Heart right ventricle (tissue), 16 donors: ENCODE data around the gene SERPINB8. TPM values are rescaled to one million over a fixed set of nuclear protein-coding genes. Genes with fewer than 3 reads are reported as not detected.

Source experiments
- ATAC-seq, 8 donors: fragments of 200-7000 bp; cut with Tn5 transposase; one replicate each; pipeline ENCODE4 v1.9.1; 2020; ENCODE audit warnings: mild to moderate bottlenecking in 8 of 8, moderate library complexity in 8 of 8, moderate number of reproducible peaks in 1 of 8
- DNase-seq, 2 donors: peaks; one replicate each; pipeline ENCODE4 v3.0.0-alpha.2; 2020
- H3K27ac ChIP-seq, 10 donors: fragments of 200-600 bp; sonication (generic) in 2 of 10; one replicate each; pipeline versions ENCODE4 v1.5.0 to v1.8.0; 2020 to 2022; ENCODE audit warnings: mild to moderate bottlenecking in 3 of 10
- H3K27me3 ChIP-seq, 7 donors: fragments of 200-600 bp; one replicate each; pipeline ENCODE4 v1.8.0; 2021 to 2022; ENCODE audit warnings: mild to moderate bottlenecking in 2 of 7
- H3K36me3 ChIP-seq, 9 donors: fragments of 200-600 bp; sonication (generic) in 1 of 9; one replicate each; pipeline versions ENCODE4 v1.5.0 to v1.8.0; 2020 to 2022; ENCODE audit warnings: mild to moderate bottlenecking in 2 of 9
- H3K4me1 ChIP-seq, 9 donors: fragments of 200-600 bp; sonication (generic) in 1 of 9; one replicate each; pipeline versions ENCODE4 v1.5.0 to v1.8.0; 2020 to 2022; ENCODE audit warnings: mild to moderate bottlenecking in 4 of 9
- H3K4me3 ChIP-seq, 10 donors: fragments of 200-600 bp; sonication (generic) in 2 of 10; one replicate each; pipeline versions ENCODE4 v1.5.0 to v1.8.0; 2020 to 2022; ENCODE audit warnings: mild to moderate bottlenecking in 7 of 10, moderate library complexity in 2 of 10
- H3K9me3 ChIP-seq, 11 donors: fragments of 200-600 bp in 10 of 11; sonication (generic) in 2 of 11; one replicate each; pipeline versions ENCODE4 v1.5.0 to v1.8.0; 2013 to 2022; ENCODE audit warnings: mild to moderate bottlenecking in 2 of 11, control low read depth in 1 of 11, moderate library complexity in 1 of 11
- CTCF ChIP-seq, 9 donors: fragments of 200-600 bp; sonication (generic) in 2 of 9; IDR thresholded peaks; one replicate each; pipeline versions ENCODE4 v1.5.0 to v1.8.0; 2021 to 2022; ENCODE audit warnings: antibody characterized with exemption in 9 of 9, mild to moderate bottlenecking in 5 of 9, moderate library complexity in 1 of 9
- WGBS, 2 donors: extraction: QIAGEN DNeasy Blood & Tissue Kit; methylation state at CpG; one replicate each; pipeline ENCODE4 v1.1.7; 2013; ENCODE audit warnings: inconsistent platforms in 1 of 2; 5-methylcytosine and 5-hydroxymethylcytosine counted together
- intact Hi-C, 10 donors: fragments of 100-400 bp; cut with DNase I; formaldehyde crosslinking; loops; one replicate each; pipeline versions ENCODE4 v1.11.1 to v1.14.2; 2022
- polyA plus RNA-seq, 2 donors: library from polyadenylated mRNA; stranded (reverse); fragments of 200-250 nt; gene quantifications; one replicate each; pipeline ENCODE4 v1.2.3, GENCODE V29; 2013
- total RNA-seq, 10 donors: library from RNA; stranded (reverse); fragmentation: NEBNext Ultra II Directional in 3 of 10; extraction: Animal tissue kit (Norgen Biotek cat#: 25700) in 3 of 10; gene quantifications; one replicate each; pipeline versions ENCODE4 v1.2.1 to v1.2.4, GENCODE V29; 2021 to 2023
- donor health status: Arrhythmogenic right ventricular cardiomyopathy.
- donor health status: ischemic (EF 13 %, LVEDD 7.1; RV severe dilation, severe dysfunction).
- donor health status: healthy with polysubstance abuse.
- donor health status: DM: no; HTN: yes; CAD: no.
- donor health status: DM: no; HTN: no; CAD: no.
- donor health status: ischemic (EF 25% LVEDD 6.9; RV normal size, moderate dysfunction).
- donor health status: ischemic (EF 25% LVEDD 5.7; RV mildly dilated, moderate dysfunction).
- donor health status: healthy.
- donor health status: DM: yes; HTN: yes; CAD: no.
- donor health status: Ischemic cardiomyopathy.
- donor health status: ischemic (EF 35%, LVEDD 5.7; RV mildly dilated, moderate dysfunction).
- donor health status: nonischemic (EF 11% LVEDD 7.7; RV severe dilation, severe dysfunction).
- donor health status: DM: yes; HTN: yes; CAD: no.
- donor health status: PGD.
- donor health status: ischemic (EF 29% LVEDD 5.4; RV normal size, mild dysfunction).
- donor health status: nonischemic (EF 23%, LVEDD 6.1; RV moderate dilation, normal function).

The SERPINB8 gene
- total and polyA plus RNA-seq, 12 donors, result 0.81 to 10.9 (median 2.5) TPM

- Histone ChIP-seq H3K4me1 (no peaks in the 10 kb centered on the region), H3K4me3 (no peak overlapping the region), H3K27me3 (peaks cover 0 to 15% (median 8%) of the 10 kb centered on the region in 7 donors), H3K36me3 (no peaks in the 10 kb centered on the region), H3K9me3 (no peaks in the 10 kb centered on the region), H3K27ac (no peak overlapping the region)
- peak in 1 of 2 donors; percentile 31 for DNase-seq
- 45 to 77% methylated on average over 1 of the region's 1 CpG for WGBS, 2 donors
- TF ChIP-seq CTCF (IDR thresholded peaks at IDR 0.05), result peak; percentile 57 to 91 (median 82)
- intact Hi-C loops, result no loop called here
- ATAC-seq, result peak in 4 of 8 donors; percentile 38 to 68 (median 54)
Observed at GRCh38 chr18:63963615-63964256, 6.1 kb upstream of the SERPINB8 start.

DNA sequence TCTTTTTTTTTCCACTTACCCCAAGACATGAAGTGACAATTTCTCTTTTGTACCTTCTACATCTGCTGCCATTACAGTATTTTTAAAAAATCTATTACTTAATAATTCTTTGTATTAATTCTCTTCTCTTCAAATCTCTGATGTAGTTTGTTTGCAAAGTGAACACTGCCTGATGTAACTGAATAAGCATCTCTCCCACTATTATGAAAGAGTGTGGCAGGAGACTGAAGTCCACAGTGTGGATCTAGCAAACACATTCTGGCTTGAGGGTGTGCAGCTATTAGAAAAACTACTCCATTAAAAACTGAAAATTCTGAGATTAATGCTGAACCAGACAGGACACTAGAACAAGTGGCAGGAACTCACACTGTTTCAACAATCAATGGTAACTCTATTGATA, 5.0 kb upstream of the SERPINB8 start:
- no peak for TF ChIP-seq CTCF (IDR thresholded peaks at IDR 0.05)
- intact Hi-C loops, result no loop called here
- ATAC-seq, result no peak
- H3K4me3 ChIP-seq, result no peak overlapping the region
- peaks cover 0 to 13% (median 8%) of the 10 kb centered on the region in 7 donors for H3K27me3 ChIP-seq
- no peak for DNase-seq
- peaks cover 0 to 8% (median 6%) of the 10 kb centered on the region in 9 donors for H3K4me1 ChIP-seq
- H3K27ac ChIP-seq, result no peak overlapping the region
- H3K9me3 ChIP-seq, result no peaks in the 10 kb centered on the region
- no peaks in the 10 kb centered on the region for H3K36me3 ChIP-seq

GRCh38 chr18:63965716-63966330, 4.1 kb upstream of the SERPINB8 start:
- ATAC-seq (no peak), DNase-seq (no peak)
- TF ChIP-seq CTCF (IDR thresholded peaks at IDR 0.05), result no peak
- peaks cover 0 to 13% (median 8%) of the 10 kb centered on the region in 7 donors for H3K27me3 ChIP-seq
- 90 to 94% methylated on average over 5 of the region's 5 CpGs for WGBS, 2 donors
- H3K4me3 ChIP-seq, result no peak overlapping the region
- H3K9me3 ChIP-seq, result no peaks in the 10 kb centered on the region
- no peak overlapping the region for H3K27ac ChIP-seq
- intact Hi-C loops, result no loop called here
- no peaks in the 10 kb centered on the region for H3K36me3 ChIP-seq
- H3K4me1 ChIP-seq, result peaks cover 0 to 13% (median 8%) of the 10 kb centered on the region in 9 donors

DNA sequence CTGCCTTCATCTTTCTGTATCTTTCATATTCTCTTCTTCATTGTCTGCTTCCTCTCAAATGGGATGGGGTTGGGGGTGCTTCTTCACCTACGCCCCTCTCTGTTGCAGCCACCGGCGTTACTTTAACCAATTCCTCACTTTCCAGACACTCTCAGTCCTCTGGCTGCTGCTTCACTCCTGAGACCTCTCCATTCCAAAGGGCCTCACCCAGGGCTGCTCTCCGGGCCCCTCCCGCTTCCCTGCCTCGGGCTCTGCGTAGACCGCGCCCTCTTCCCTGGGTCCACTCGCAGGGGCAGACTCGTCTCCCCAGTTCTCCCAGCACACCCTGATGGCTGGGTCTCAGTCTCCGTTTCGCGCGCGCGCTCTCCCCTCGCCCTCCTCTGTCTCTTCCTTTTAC, 926 bp downstream of the SERPINB8 start:
- Histone ChIP-seq H3K36me3 (no peaks in the 10 kb centered on the region), H3K4me1 (peaks cover 0 to 35% (median 8%) of the 10 kb centered on the region in 9 donors), H3K27me3 (no peaks in the 10 kb centered on the region), H3K9me3 (no peaks in the 10 kb centered on the region), H3K27ac (peak overlapping the region; percentile 87 to 97 (median 96)), H3K4me3 (peak overlapping the region; percentile 71 to 92 (median 86))
- ATAC-seq (peak; percentile 49 to 71 (median 64)), DNase-seq (peak; percentile 28 to 53)
- no peak for TF ChIP-seq CTCF (IDR thresholded peaks at IDR 0.05)
- WGBS, 2 donors, result 21 to 22% methylated on average over 18 of the region's 18 CpGs
- intact Hi-C loops, result loop anchor here in 1 of 10 donors (10.0 kb wide), 1 partner anchor 456 kb away; no protein-coding TSS in a partner anchor
